H1 (cell line): Measurements from ENCODE around the gene ALK. TPM values are rescaled to one million over a fixed set of nuclear protein-coding genes. Genes with fewer than 3 reads are reported as not detected.

Experiments
- CTCF ChIA-PET: fragments of 300-600 bp; sonication (Branson Sonifier 250); formaldehyde crosslinking; loops from one replicate; lab custom pipeline; 2021; ENCODE audit not compliant: partially characterized antibody; lab: Charles Lee
- POLR2A ChIA-PET: fragments of 300-600 bp; sonication (Branson Sonifier 250); formaldehyde crosslinking; loops from one replicate; lab custom pipeline; 2021; ENCODE audit warnings: inconsistent platforms; ENCODE audit not compliant: partially characterized antibody; lab: Charles Lee
- DNase-seq, 2 experiments: peaks; one replicate each; pipeline versions ENCODE4 v3.0.0 to v3.0.0-alpha.2; 2010 to 2022; ENCODE audit warnings: low spot score in 2 of 2, low read depth in 1 of 2, mixed read lengths in 1 of 2
- FAIRE-seq: peaks from 2 replicates; lab custom pipeline; 2011; peaks lifted over from hg19 to GRCh38; lab: Jason Lieb, UNC
- H2AFZ ChIP-seq: 2 replicates; pipeline ENCODE4 v1.8.1; 2012; ENCODE audit warnings: low read length, inconsistent platforms
- H2AK5ac ChIP-seq: 2 replicates; pipeline ENCODE4 v1.6.1; 2013; ENCODE audit warnings: low read depth, low read length
- H2BK120ac ChIP-seq: replicated peaks from 2 replicates; pipeline ENCODE3; 2013; ENCODE audit warnings: low read depth, low read length, inconsistent platforms
- H2BK12ac ChIP-seq: 2 replicates; pipeline ENCODE4 v1.6.1; 2013; ENCODE audit warnings: low read depth, low read length
- H2BK15ac ChIP-seq: 2 replicates; pipeline ENCODE4 v1.6.1; 2013; ENCODE audit warnings: low read length
- H2BK20ac ChIP-seq: 2 replicates; pipeline ENCODE4 v1.6.1; 2013; ENCODE audit warnings: low read length
- H2BK5ac ChIP-seq: 2 replicates; pipeline ENCODE4 v1.6.1; 2013; ENCODE audit warnings: low read depth, low read length
- H3K14ac ChIP-seq: 2 replicates; pipeline ENCODE4 v1.6.1; 2013; ENCODE audit warnings: inconsistent platforms; ENCODE audit not compliant: insufficient read length
- H3K18ac ChIP-seq: 2 replicates; pipeline ENCODE4 v1.6.1; 2013; ENCODE audit warnings: low read length; ENCODE audit errors: extremely low read depth
- H3K23ac ChIP-seq: 2 replicates; pipeline ENCODE4 v1.6.1; 2013; ENCODE audit warnings: inconsistent platforms; ENCODE audit not compliant: insufficient read length
- H3K23me2 ChIP-seq: 2 replicates; pipeline ENCODE4 v1.6.1; 2013; ENCODE audit warnings: low read depth, low read length
- H3K27ac ChIP-seq: 2 replicates; pipeline ENCODE4 v1.6.1; 2011; ENCODE audit warnings: low read depth, low read length, inconsistent platforms
- H3K27me3 ChIP-seq, 4 experiments: replicated peaks in 1 of 4; 1 replicate in 1 of 4; 2 replicates in 3 of 4; pipeline versions ENCODE4 v1.6.1 to v1.8.1; 2011 to 2013; ENCODE audit warnings: low read length in 3 of 4, mild to moderate bottlenecking in 3 of 4, inconsistent platforms in 2 of 4, mixed read lengths in 2 of 4, moderate library complexity in 1 of 4; ENCODE audit not compliant: control insufficient read depth in 3 of 4, insufficient read depth in 3 of 4; ENCODE audit errors: extremely low read depth in 1 of 4
- H3K36me3 ChIP-seq, 4 experiments: 2 replicates each; pipeline versions ENCODE4 v1.6.1 to v1.8.1; 2011 to 2013; ENCODE audit warnings: mild to moderate bottlenecking in 4 of 4, low read length in 3 of 4, moderate library complexity in 2 of 4, control low read depth in 1 of 4, inconsistent platforms in 1 of 4; ENCODE audit not compliant: insufficient read depth in 4 of 4, control insufficient read depth in 2 of 4
- H3K4ac ChIP-seq: replicated peaks from 2 replicates; pipeline ENCODE3; 2013; ENCODE audit warnings: low read length, low read depth, mixed read lengths, inconsistent platforms; ENCODE audit not compliant: insufficient read length
- H3K4me1 ChIP-seq, 4 experiments: replicated peaks in 1 of 4; 1 replicate in 1 of 4; 2 replicates in 3 of 4; pipeline versions ENCODE4 v1.6.1 to v1.8.1; 2011 to 2013; ENCODE audit warnings: low read length in 3 of 4, inconsistent platforms in 2 of 4, mixed read lengths in 1 of 4; ENCODE audit not compliant: insufficient read depth in 4 of 4, control insufficient read depth in 3 of 4
- H3K4me2 ChIP-seq, 2 experiments: 2 replicates each; pipeline versions ENCODE4 v1.6.1 to v1.8.1; 2011 to 2013; ENCODE audit warnings: low read depth in 2 of 2, low read length in 2 of 2, control low read depth in 1 of 2, inconsistent platforms in 1 of 2, mild to moderate bottlenecking in 1 of 2; ENCODE audit not compliant: insufficient read depth in 1 of 2
- H3K4me3 ChIP-seq, 4 experiments: fragments of 200-600, 300-600 bp in 1 of 4; sonication (generic), shearing (Covaris generic), sonication (Bioruptor Twin) in 1 of 4; 2 replicates each; pipeline versions ENCODE4 v1.5.1 to v1.8.1; 2011 to 2016; ENCODE audit warnings: low read length in 4 of 4, low read depth in 3 of 4, control low read depth in 2 of 4, inconsistent platforms in 2 of 4, mild to moderate bottlenecking in 2 of 4, mixed read lengths in 1 of 4, moderate library complexity in 1 of 4; ENCODE audit not compliant: insufficient read depth in 2 of 4; ENCODE audit errors: extremely low read depth in 1 of 4
- H3K56ac ChIP-seq: replicated peaks from 2 replicates; pipeline ENCODE3; 2013; ENCODE audit warnings: low read depth, mild to moderate bottlenecking, mixed read lengths, low read length, inconsistent platforms; ENCODE audit not compliant: insufficient read length
- H3K79me1 ChIP-seq: 2 replicates; pipeline ENCODE4 v1.6.1; 2013; ENCODE audit warnings: low read depth, low read length, control low read depth
- H3K79me2 ChIP-seq, 2 experiments: 2 replicates each; pipeline versions ENCODE4 v1.6.1 to v1.8.1; 2012 to 2013; ENCODE audit warnings: low read length in 2 of 2, mild to moderate bottlenecking in 2 of 2, inconsistent platforms in 1 of 2; ENCODE audit not compliant: insufficient read depth in 2 of 2, control insufficient read depth in 1 of 2
- H3K9ac ChIP-seq, 4 experiments: replicated peaks in 1 of 4; 1 replicate in 1 of 4; 2 replicates in 3 of 4; pipeline versions ENCODE4 v1.6.1 to v1.8.1; 2011 to 2013; ENCODE audit warnings: low read depth in 3 of 4, low read length in 3 of 4, control low read depth in 2 of 4, mild to moderate bottlenecking in 2 of 4, moderate library complexity in 2 of 4, inconsistent platforms in 1 of 4; ENCODE audit errors: extremely low read depth in 1 of 4
- H3K9me3 ChIP-seq, 2 experiments: 2 replicates each; pipeline versions ENCODE4 v1.6.1 to v1.8.1; 2012 to 2013; ENCODE audit warnings: mild to moderate bottlenecking in 2 of 2, moderate library complexity in 2 of 2, control low read depth in 1 of 2, inconsistent platforms in 1 of 2, low read depth in 1 of 2, low read length in 1 of 2, mixed read lengths in 1 of 2; ENCODE audit not compliant: insufficient read depth in 2 of 2
- H4K20me1 ChIP-seq, 2 experiments: replicated peaks in 1 of 2; 2 replicates each; pipeline versions ENCODE3 to v1.8.1; 2011 to 2013; ENCODE audit warnings: inconsistent platforms in 2 of 2, low read length in 2 of 2, mild to moderate bottlenecking in 1 of 2; ENCODE audit not compliant: insufficient read depth in 2 of 2, control insufficient read depth in 1 of 2
- H4K5ac ChIP-seq: 2 replicates; pipeline ENCODE4 v1.6.1; 2013; ENCODE audit warnings: low read length, low read depth, mixed read lengths, inconsistent platforms; ENCODE audit not compliant: insufficient read length
- H4K8ac ChIP-seq: 2 replicates; pipeline ENCODE4 v1.8.0; 2013; ENCODE audit warnings: mild to moderate bottlenecking, moderate library complexity, low read length, inconsistent platforms; ENCODE audit not compliant: insufficient read depth; ENCODE audit errors: extremely low read depth
- H4K91ac ChIP-seq: replicated peaks from 2 replicates; pipeline ENCODE3; 2013; ENCODE audit warnings: low read length, mixed read lengths, inconsistent platforms; ENCODE audit not compliant: insufficient read length
- CREB1 ChIP-seq: IDR thresholded peaks from 2 replicates; pipeline ENCODE4 v1.6.1; 2012; ENCODE audit warnings: inconsistent platforms
- JUN ChIP-seq: IDR thresholded peaks from 2 replicates; pipeline ENCODE4 v1.6.1; 2011; ENCODE audit warnings: low read depth, mild to moderate bottlenecking, improper control_type of control experiment, low read length
- USF2 ChIP-seq: IDR thresholded peaks from 2 replicates; pipeline ENCODE4 v1.6.1; 2011; ENCODE audit warnings: low read length, improper control_type of control experiment
- WGBS, 2 experiments: shearing (Covaris generic) in 1 of 2; methylation state at CpG; one replicate each; pipeline versions ENCODE4 v1.1.6 to v1.1.7; 2013 to 2015; ENCODE audit warnings: low lambda C conversion rate in 2 of 2, mixed read lengths in 2 of 2, inconsistent platforms in 1 of 2, low coverage in 1 of 2, missing lambda C conversion rate in 1 of 2; ENCODE audit not compliant: insufficient replicate concordance in 2 of 2, insufficient coverage in 1 of 2, insufficient read length in 1 of 2; ENCODE audit errors: extremely low coverage in 1 of 2, missing lambda C conversion rate in 1 of 2; 5-methylcytosine and 5-hydroxymethylcytosine counted together
- polyA plus RNA-seq, 7 experiments: library from polyadenylated mRNA; depleted of rRNA in 3 of 7; stranded (reverse) in 5 of 7; unstranded in 2 of 7; fragments of >200 nt in 5 of 7; fragments of 200-250 nt in 2 of 7; gene quantifications; 1 replicate in 5 of 7; 2 replicates in 1 of 7; 4 replicates in 1 of 7; pipeline versions ENCODE4 v1.2.1 to v1.2.3, GENCODE V29; 2011 to 2013; ENCODE audit warnings: missing spikeins in 2 of 7, mixed read lengths in 2 of 7
- total RNA-seq: library from RNA; stranded (reverse); fragmentation: NEBNext Ultra II Directional; extraction: Animal tissue kit (Norgen Biotek cat#: 25700); gene quantifications from 2 replicates; pipeline ENCODE4 v1.2.1, GENCODE V29; 2021
- TF ChIP-seq, protein P1 (sequence below): IDR thresholded peaks from 2 replicates; pipeline ENCODE4 v1.6.1; 2011; ENCODE audit warnings: low read depth, mild to moderate bottlenecking, low read length; ENCODE audit not compliant: insufficient read depth

The ALK gene
- total and polyA plus RNA-seq, 2 of the 8 experiments (the other 6 are each of a cell fraction or from before 2014, with no cell fraction given), result 0.02 to 0.09 TPM

- no peak overlapping the region for H3K9ac ChIP-seq
- no peaks in the 10 kb centered on the region for H3K79me1 ChIP-seq
- H3K4me1 ChIP-seq, result no peaks in the 10 kb centered on the region; a peak in 1 of 7 replicates
- no peak overlapping the region for H4K91ac ChIP-seq
- DNase-seq, result no peak
- H2BK15ac ChIP-seq, result no peak overlapping the region
- H3K14ac ChIP-seq, result no peak overlapping the region
- no peaks in the 10 kb centered on the region for H4K20me1 ChIP-seq
- H3K79me2 ChIP-seq, result no peaks in the 10 kb centered on the region
- no peak overlapping the region for H3K4ac ChIP-seq
- H3K4me3 ChIP-seq, result no peak overlapping the region
- H2BK120ac ChIP-seq, result no peak overlapping the region
- FAIRE-seq, result no peak
- no peaks in the 10 kb centered on the region for H3K23me2 ChIP-seq
- H3K9me3 ChIP-seq, result no peaks in the 10 kb centered on the region
- no peak for TF ChIP-seq JUN
- no peak for TF ChIP-seq CREB1
- no peak for TF ChIP-seq USF2
- TF ChIP-seq, protein P1, sequence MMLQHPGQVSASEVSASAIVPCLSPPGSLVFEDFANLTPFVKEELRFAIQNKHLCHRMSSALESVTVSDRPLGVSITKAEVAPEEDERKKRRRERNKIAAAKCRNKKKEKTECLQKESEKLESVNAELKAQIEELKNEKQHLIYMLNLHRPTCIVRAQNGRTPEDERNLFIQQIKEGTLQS, result no peak
- TF ChIP-seq, all 59 proteins: peak for 0
- Histone ChIP-seq H2BK5ac (no peak overlapping the region), H2BK12ac (no peak overlapping the region), H2AFZ (no peak overlapping the region), H3K36me3 (no peaks in the 10 kb centered on the region), H3K56ac (no peak overlapping the region), H3K27me3 (no peaks in the 10 kb centered on the region), H3K27ac (no peak overlapping the region), H2BK20ac (no peak overlapping the region), H3K18ac (no peak overlapping the region), H4K5ac (no peak overlapping the region), H3K23ac (no peak overlapping the region), H3K4me2 (no peak overlapping the region), H2AK5ac (no peak overlapping the region), H4K8ac (no peak overlapping the region)
- 96% methylated on average over 5 of the region's 5 CpGs; no CpG with 5 or more reads in 1 of the 2 experiments for WGBS, 2 experiments
- POLR2A ChIA-PET, result no interaction called here
- CTCF ChIA-PET, result interaction anchor here (0.6 to 1.3 kb wide), 2 partner anchors 9 to 690 kb away, joined by 6 to 7 read pairs; no protein-coding TSS in a partner anchor
Observed at GRCh38 chr2:29335396-29335795, 586.0 kb downstream of the ALK start.
